NCI-H345 treated with DMSO at 0.1 percent for 48 hours (cell line): ENCODE data around the gene IL4I1.

Experiments used
- DNase-seq: peaks from one replicate; lab custom pipeline; 2025; ENCODE audit not compliant: unreplicated experiment; lab: John Stamatoyannopoulos, UW

The IL4I1 gene

DNA sequence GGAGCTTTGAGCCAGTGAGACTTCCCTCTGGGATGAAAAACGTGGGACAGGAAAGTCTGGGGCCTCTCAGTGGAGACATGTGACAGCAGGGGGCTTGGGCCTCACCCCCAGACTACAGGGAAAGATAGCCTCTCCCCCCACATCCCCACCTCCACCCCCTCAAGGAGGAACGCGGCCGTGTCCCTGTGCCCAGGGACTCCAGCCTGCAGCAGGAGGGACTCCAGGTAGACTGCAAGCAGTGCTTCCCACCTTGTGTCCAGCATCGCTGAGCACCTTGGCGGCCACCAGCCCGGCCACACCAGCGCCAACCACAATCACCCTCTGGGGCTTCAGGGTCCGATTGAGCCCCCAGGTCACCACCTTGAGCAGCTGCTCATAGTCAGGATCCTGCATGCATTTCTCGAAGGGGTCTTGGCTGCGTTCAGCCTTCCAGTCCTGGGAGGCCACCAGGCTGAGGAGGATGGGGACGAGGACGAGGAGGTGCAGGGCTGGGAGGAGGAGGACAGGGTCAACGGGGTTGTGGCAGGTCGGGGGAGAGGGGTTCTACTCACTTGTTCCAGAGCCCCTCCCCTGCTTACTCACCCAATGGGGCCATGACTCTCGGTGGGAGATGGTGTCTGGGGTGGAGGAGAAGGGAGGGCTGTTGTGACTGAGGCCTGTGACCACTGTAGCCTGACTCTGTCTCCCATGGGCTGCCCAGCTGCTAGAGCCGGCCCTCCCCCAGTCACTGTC, 955 bp downstream of the IL4I1 start:
- no peak for DNase-seq

DNA sequence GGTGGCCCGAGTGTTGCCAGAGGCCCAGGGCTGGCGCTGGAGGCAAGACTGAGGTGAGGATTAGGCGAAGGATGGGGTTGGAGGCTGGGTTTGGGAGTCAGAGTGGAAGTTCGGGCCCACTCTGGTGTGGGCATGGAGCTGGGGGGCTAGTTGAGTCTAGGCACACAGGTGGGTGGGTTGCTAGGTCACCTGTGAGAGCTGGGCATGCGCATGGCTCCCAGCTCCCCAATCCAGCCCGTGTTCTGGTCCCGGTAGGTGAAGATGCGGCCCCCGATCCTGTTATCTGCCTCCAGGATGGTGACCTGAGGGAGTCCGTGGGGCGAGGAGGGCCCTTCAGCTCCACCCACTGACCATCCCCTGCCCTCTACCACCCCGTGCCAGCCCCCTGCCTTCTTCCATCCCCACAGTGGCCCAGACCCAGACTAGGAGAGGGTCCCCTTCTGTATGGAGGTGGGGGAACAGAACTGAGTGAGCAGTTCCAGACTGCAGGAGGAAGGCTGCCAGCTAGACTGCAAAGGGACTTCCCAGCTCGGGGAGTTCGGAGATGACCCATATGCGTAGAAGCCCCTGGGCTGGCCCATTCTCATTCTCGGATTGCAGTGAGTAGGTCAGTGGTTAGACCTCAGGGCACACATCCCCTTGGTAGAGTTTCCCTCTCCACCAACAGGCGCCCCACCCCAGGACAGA, 1.7 kb downstream of the IL4I1 start:
- DNase-seq: no peak

DNA sequence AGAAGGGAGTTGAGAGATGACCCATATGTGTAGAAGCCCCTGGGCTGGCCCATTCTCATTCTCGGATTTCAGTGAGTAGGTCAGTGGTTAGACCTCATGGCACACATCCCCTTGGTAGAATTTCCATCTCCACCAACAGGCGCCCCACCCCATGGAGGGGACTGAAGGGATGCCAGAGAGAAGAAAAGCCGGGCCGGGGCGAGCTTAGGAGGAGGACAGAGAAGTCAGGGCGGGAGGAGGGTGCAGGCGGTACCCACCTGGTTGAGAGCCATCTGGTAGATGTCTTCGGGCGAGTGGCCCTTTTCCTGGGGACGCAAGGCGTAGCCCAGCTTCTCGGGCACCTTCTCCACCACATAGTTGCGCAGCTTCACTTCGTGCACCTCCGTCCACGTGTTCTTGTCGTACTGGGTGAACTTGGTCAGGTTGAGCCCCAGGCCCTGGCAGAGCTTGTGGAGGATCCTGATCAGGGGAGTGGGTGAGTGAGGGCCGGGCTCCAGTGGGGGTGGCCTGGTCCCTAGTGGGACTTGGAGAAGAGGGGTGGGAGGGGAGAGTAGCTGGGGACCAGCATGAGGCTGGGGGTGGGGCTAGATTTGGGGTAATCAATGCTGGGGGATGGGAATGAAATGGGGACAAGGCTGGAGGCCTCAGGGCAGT, 2.5 kb downstream of the IL4I1 start:
- no peak for DNase-seq

DNA sequence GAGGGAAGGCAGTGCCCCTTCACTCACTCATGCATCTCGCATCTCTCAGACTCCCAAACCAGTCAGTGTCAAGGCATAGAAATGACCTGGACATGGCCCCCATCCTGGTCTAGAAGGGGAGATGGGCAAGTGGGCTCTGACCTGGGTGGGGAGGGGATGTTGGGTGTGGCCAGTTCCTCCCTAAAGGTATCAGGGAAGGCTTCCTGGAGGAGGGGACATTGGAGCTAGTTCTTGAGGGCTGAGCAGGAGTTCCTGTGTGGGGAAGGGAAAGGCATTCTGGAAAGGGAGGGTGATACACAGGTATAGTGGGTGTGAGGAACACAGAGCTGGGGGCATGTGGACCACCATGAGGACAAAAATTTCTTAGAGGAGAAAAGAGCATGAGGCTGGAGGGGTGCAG, 4.0 kb downstream of the IL4I1 start:
- no peak for DNase-seq

DNA sequence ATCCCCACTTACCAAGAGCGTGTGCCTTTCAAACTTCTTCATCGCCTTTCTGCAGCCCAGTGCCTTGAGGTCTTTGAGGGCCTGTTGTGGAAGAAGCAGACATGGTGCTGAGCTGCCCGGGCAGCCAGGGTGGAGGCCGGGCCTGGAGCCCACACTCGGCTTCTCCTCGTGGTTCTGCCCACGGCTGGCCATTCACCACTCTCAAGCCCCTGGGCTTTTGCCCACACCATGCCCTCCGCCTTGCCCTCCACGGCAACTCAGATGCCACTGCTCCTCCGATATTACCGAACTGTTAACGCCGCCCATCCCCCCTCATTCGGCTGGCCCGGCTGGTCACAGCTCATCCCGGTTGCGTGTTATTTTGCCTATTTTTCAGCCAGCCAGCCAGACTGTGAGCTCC, 5.3 kb downstream of the IL4I1 start:
- DNase-seq: no peak

DNA sequence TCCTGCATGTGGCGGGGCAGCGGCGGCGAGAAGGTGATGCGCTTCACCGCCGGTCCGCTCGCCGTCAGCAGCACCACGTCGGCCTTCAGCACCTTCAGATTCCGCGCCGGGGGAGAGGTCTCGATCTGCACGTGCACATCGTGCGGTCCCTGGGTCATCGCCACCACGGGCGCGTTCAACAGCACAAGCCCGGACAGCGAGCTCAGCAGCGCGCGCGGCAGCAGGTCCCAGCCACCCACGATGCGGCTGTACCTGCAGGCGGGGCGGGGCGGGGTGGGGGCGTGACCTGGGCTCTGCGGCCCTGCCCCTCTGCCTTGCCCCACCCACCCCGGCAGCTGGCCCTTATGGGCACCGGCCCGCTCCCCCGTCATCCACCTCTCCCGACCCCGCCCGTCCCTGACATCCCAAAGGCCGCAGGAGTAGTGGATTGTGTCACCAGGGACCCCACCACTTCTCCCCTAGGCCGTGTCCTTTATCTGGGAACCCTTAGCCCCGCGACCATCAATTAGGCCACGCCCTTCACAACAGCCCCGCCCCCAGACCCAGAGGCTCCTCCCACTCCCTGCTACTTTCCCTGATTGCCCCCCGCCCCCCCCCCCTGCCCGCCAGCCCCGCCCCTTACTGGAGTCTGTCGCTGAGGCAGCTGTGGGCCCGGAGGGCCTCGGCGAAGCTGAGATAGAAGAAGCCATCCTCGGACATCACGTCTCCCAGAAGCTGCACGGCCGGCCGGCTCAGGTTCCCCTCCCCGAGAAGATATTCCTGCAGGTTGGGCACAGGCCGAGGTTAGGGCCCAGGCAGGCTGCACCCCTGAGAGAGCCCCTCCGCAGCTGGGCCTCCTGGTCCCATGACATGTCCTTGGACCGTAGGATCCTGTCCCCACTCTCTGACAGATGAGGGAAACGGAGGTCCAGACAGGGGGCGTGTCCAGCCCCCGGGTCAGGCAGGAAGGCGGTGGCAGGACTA, 6.1 kb downstream of the IL4I1 start:
- no peak for DNase-seq

DNA sequence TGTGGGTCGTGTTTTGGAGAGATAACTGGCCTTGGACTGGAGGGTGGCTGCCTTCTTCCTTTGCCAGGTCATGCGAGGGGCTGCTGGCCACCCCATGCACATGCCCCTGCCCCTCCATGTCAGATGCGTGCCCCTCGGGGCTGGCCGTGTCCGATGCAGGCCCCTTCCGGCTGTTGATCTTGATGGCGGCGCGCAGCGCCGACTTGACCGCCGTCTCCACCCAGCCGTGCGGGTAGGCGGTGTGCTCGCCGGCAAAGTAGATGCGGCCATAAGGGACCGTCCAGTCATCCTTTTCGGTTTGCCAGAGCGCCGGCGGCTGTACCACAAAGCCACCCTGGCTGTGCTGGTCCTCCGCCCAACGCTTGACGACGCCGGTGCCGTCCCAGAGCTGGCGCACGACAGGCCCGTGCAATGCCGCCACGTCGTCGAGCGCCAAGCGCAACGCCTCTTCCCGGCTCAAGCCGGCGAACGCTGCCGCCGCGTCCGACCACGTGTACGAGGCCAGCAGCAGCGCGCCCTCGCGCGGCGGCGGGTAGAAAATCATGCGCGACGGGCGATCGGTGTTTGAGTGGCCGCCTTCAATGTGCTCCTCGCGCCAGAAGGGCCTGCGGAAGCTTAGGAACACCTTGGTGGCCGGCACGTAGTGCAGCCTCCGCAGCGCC, 6.9 kb downstream of the IL4I1 start:
- DNase-seq: no peak

DNA sequence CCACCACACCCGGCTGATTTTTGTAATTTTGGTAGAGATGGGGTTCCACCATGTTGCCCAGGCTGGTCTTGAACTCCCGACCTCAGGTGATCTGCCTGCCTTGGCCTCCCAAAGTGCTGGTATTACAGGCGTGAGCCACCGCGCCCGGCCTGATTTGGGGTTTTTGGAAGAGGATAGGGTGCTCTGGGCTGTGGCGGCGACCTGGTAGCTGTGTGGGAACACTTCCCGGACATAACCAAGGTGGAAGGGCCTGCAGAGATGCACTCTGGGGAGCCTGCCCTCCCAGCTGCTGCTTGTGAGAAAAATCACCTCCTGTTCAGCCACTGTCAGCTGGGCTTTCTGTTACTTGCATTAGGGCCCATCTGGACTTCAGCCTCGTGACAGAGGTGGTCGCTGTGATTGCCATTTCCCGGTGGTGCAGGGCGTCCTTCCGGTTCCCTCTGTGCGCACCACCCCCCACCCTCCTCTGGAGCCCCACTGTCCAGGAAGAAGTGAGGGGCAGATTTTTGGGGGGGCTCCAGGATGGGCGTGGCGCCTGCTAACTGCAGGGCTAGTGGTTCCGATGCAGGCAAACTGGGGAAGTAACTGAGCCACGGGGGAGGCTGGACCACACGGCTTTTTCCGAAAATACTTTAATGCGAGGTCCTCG, 7.5 kb downstream of the IL4I1 start:
- DNase-seq: no peak

DNA sequence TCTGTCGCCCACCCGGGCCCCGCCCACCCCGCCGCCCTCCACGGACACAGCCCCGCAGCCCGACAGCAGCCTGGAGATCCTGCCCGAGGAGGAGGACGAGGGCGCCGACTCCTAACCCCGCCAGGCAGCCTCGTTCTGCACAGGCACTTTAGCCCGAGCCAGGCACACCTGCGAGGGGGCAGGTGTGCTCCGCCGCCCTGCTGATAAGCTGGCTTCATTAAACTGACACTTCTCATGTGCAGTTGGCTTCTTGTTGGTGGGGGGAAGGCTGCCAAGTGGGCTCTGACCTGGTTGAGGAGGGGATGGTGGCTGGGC, 8.2 kb downstream of the IL4I1 start:
- DNase-seq: no peak

DNA sequence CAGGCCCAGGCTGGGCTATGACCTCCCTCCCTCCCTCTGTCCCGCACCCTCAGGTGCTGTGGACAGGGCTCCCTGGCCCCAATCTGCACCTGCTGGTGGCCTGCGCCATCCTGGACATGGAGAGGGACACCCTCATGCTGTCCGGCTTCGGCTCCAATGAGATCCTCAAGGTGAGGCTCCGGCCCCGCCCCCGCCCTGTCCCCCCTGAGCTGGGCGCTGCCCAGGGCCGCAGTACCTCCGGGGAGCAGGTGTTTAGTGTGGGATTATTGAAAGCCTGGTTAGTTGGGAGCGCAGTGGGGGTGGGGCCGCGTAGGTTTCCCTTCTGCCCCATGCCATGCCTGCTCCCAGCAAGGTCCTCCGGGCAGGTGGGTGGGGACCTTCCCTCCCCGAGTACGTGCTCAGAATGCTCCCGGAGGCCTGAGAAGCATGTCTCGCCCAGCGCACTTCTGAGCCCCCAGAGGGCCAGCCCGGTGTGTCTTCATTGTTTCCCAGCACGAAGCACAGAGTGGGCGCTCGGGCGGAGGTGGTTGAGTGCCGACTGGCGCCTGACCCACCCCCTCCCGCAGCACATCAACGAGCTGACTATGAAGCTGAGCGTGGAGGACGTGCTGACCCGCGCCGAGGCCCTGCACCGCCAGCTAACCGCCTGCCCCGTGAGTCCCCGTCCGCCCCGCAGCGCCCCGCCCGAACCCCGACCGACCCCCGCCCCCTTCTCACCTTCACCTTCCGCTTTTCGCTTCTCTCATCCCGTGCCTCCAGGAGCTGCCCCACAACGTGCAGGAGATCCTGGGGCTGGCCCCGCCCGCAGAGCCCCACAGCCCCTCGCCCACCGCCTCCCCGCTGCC, 8.8 kb downstream of the IL4I1 start:
- DNase-seq: no peak

DNA sequence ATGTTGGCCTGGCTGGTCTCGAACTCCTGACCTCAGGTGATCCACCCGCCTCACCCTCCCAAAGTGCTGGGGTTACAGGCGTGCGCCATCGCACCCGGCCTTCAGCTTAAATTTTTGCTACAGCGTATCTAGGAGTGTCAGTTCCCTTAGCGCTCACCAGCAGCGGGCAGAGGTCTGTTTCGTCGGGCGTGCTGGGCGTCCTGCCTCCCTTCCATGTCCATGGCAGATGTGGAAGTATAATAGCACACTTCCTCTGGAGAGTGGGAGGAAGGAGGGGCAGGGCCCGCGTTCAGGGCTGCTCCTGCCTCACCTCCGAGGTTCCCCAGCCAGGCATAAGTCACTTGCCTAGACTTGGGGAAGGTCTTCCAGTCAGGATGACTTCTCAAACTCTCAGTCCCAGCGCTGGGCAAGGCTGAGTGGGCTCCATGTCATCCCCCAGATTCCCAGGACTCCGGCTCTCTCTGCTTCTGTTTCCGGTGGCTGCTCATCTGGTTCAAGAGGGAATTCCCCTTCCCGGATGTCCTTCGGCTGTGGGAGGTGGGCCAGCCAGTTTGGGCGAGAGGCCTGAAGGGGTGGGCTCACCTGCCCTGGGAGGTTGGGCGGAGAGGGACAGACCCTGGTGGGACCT, 9.5 kb downstream of the IL4I1 start:
- DNase-seq: no peak

DNA sequence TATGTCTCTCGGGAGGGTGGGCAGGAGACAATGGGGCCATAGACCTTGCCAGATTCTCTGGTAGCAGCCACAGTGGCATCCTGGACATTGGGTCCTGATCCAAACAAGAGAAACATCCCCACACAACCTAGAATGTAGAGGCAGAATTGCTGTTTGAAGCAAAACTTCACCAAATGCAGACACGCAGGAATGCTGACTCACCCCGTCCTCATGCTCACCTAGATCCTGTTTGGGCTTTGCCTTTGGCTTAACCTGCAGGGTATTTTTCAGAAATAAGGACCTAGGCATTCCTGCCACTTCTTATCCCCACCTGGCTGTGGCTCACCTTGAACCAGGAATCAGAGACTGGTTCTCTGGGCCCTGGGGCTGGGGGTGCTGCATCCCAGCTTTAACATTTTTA, 11.9 kb downstream of the IL4I1 start:
- no peak for DNase-seq

DNA sequence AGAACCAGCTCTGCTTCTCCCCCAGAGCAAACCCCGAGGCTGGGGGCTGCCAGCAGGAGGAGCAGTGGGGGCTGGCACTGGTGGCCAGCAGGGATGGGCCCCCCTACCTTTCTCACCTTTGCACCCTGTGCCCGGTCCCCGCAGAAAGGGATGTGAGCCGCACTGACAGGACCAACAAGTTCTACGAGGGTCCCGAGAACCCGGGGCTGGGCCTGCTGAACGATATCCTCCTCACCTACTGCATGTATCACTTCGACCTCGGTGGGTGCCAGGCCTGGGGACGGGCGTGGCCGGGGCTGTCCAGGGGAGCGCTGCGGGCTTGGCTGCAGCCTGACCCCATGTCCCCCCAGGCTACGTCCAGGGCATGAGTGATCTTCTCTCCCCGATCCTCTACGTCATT, 12.6 kb downstream of the IL4I1 start:
- DNase-seq: no peak

DNA sequence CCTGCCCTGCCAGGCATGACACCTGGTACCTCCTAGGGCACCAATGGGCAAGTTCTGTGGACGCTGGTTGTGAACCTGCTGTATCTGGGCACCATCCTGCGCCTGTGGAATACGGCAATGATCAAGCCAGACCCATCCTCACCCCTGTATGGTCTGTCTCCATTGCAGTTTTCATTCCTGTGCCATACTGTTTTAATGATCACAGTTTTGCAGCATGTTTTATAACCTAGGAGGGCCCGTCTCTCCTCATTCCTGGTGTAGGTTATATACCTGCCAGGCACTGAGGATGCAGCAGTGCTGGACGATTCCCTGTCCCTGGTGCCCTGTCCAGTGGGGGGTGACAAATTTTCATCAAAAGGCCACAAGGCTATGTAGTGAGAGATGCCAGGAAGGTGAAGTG, 13.6 kb downstream of the IL4I1 start:
- no peak for DNase-seq

DNA sequence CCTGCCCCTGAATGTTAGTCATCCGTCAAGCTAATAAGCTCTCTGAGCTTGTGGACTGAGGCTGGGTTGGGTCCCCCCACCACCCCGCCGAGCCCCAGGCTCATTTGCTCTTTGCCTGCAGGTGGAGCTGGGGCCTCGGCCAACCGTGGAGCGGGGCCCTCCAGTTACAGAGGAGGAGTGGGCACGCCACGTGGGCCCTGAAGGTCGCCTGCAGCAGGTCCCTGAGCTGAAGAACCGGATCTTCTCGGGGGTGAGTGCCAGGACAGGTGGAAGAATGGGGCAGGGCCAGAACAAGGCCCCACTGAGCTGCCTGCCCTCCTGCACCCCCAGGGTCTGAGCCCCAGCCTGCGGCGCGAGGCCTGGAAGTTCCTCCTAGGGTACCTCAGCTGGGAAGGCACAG, 14.0 kb downstream of the IL4I1 start:
- no peak for DNase-seq

DNA sequence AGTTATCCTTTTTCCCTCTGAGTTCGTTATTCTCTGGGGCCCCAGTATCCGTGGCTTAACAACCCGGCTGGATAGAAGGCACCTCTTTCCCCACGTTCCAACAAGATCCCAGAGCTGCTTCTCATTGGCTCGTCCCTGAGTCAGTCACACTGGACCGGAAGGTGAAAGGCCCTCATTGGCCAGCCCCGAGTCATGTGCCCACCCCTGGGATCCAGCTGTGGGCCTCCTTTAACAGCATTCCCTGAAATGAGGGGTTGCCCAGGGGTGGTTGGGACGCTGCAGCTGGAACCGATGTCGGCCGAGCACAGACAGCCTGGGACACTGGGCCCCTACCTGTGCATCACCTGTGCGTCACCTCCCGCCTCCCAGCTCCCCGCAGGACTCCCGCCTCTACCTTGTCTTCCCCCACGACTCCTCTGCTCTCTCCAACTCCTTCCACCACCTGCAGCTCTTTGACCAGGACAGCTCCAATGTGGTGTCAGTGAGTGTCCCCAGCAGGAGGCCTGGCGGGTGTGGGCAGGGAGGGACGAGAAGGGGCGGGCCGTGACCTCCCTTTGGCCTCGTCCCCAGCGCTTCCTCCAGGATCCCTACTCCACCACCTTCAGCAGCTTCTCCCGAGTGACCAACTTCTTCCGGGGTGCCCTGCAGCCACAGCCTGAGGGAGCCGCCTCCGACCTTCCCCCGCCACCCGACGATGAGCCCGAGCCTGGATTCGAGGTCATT, 14.9 kb downstream of the IL4I1 start:
- DNase-seq: no peak

DNA sequence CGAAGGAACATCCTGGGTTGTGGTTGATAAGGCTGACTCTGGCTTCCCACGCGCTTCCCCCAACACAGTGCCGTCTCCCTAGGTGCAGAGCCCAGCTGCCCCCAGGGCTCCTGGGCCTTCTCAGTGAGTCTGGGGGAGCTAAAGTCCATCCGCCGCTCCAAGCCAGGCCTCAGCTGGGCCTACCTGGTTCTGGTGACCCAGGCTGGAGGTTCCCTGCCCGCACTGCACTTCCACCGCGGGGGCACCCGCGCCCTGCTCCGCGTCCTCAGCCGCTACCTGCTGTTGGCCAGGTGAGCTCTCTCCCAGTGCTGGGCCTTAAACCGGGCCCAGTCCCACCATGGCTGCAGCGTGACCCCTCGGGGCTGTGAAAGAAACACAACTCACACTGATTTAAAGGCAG, 15.5 kb downstream of the IL4I1 start:
- DNase-seq: no peak

DNA sequence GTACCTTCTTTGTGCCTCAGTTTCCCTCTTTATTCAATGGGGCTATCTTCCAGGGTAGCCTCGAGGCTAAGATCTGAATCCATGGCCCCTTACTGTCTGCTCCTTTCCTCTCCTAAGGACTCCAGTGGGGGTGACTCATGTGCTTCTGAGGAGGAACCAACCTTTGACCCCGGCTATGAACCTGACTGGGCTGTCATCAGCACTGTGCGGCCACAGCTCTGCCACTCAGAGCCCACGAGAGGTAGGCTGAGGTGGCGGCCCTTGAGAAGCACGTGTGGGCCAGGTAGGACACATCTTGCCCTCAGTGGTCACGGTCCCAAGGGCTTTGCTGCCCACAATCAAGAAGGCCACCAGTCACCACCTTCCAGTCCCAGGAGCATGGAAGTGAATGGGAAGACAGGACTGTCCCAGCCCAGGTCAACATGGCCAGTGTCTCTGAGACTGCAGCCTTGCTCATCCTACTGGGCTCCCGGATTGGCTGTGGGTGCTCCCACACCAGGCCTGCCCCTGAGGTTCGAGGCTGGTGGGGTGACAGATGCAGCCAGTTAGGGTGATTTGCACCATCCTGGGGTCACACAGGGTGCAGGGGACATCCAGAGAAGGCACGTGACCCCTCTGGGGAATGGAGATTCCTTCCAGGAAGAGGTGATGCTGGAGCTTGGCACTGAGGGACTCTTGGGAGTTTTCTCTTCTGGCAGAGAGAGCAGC, 16.4 kb downstream of the IL4I1 start:
- DNase-seq: no peak
